HG03064 (cell line): Measurements from ENCODE around the gene SLCO1C1.

Experiments used
- ATAC-seq: cut with Tn5 transposase; IDR thresholded peaks from one replicate; pipeline ENCODE4 v1.9.1; 2021; ENCODE audit warnings: low read depth; ENCODE audit not compliant: unreplicated experiment

The SLCO1C1 gene

DNA sequence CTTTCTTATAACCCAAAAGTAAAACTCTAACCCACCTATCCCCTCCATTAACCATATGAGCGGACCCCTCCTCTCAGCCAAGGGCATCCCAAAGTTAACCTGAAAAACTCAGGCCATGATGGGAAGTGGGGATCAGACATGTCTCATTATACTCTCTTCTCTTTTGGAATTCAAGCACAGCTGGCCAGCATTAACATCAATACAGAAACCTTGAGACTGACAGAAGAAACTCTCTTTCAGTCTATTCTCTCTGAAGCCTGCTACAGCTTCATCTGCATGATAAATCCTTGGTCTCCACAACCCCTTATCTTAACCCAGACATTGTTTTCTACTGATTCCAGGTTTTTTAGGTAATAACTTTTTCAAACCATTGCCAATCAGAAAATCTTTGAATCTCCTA lies 97.8 kb downstream of the SLCO1C1 start:
- no peak for ATAC-seq

DNA sequence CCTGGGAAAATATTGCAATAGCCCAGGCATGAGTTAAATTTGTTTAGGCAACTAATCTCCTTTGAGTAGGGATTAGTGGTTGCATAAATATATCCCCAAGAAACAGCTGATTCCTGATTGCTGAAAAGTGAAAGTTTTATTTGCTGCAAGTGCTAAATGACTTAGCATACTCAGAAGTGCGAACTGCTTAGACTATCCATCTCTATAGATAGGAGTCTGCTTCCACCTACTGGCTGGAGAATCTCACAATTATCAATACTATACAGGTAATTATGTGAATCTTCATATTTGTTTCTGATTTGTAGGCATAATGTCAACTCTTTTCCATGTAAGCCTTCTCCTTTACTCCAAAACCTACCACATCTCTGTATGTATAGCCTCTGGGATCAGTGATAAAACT lies 103.4 kb downstream of the SLCO1C1 start:
- no peak for ATAC-seq

DNA sequence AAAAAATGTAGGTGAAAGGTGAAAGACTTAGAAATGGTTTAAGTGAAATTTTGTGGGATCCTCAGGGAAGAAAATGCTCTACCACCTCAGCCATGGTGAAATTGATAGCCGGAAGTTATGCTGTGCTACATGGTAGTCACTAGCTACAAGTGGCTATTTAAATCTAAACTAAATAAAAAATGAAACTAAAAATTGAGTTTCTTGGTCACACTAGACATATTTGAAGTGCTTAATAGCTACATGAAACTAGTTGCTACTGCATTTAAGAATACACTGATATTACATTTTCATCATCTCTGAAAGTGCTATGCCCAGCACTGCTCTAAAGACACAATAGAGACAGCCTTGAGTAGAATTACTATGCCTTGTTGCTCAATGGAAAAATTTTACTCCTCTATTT lies 105.0 kb downstream of the SLCO1C1 start:
- ATAC-seq, result no peak

DNA sequence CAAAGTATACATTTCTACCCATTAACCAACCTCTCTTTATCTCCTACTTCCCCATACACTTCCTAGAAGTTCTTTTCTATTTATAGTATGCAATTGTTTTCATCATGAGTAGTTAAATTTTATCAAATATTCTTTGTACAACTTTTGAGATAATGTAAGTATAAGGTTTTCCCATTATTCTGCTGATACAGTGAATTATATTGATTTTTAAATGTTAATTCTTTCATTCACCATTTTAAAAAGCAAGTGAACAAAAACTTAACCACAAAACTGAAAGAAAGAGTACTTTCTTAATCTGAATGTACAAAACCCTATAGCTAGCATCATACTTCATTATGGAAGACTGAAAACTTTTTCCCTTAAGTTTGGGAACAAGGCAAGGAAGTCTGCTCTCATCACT lies 105.9 kb downstream of the SLCO1C1 start:
- ATAC-seq, result no peak
